Mesenchymal stem cell (in vitro differentiated cells and primary cell): ENCODE results near the gene SPSB3.

ENCODE experiments used
- DNase-seq: peaks from one replicate; pipeline ENCODE4 v3.0.0-alpha.2; 2013
- H2AFZ ChIP-seq: one replicate; pipeline ENCODE4 v1.6.1; 2013; ENCODE audit warnings: low read depth, mild to moderate bottlenecking, control low read depth, inconsistent platforms, low read length, moderate library complexity
- H2AK5ac ChIP-seq: 2 replicates; pipeline ENCODE4 v1.6.1; 2013; ENCODE audit warnings: low read length, moderate library complexity, mild to moderate bottlenecking, inconsistent platforms; ENCODE audit not compliant: severe bottlenecking
- H2BK120ac ChIP-seq: one replicate; pipeline ENCODE4 v1.6.1; 2013; ENCODE audit warnings: low read depth, mild to moderate bottlenecking, inconsistent platforms, low read length, moderate library complexity
- H2BK12ac ChIP-seq, 2 experiments: one replicate each; pipeline ENCODE4 v1.6.1; 2013; ENCODE audit warnings: inconsistent platforms in 2 of 2, low read length in 2 of 2, mild to moderate bottlenecking in 2 of 2, moderate library complexity in 2 of 2, control low read depth in 1 of 2
- H2BK15ac ChIP-seq: one replicate; pipeline ENCODE4 v1.6.1; 2013; ENCODE audit warnings: mild to moderate bottlenecking, low read depth, inconsistent platforms; ENCODE audit not compliant: poor library complexity, severe bottlenecking
- H2BK5ac ChIP-seq: 2 replicates; pipeline ENCODE4 v1.6.1; 2013; ENCODE audit warnings: low read depth, mild to moderate bottlenecking, low read length, control low read depth, inconsistent platforms; ENCODE audit not compliant: poor library complexity, severe bottlenecking
- H3K14ac ChIP-seq, 2 experiments: one replicate each; pipeline ENCODE4 v1.6.1; 2013; ENCODE audit warnings: inconsistent platforms in 2 of 2, low read length in 2 of 2, control low read depth in 1 of 2, mild to moderate bottlenecking in 1 of 2, moderate library complexity in 1 of 2
- H3K18ac ChIP-seq, 2 experiments: one replicate each; pipeline ENCODE4 v1.6.1; 2013; ENCODE audit warnings: inconsistent platforms in 2 of 2, low read length in 2 of 2, control low read depth in 1 of 2, low read depth in 1 of 2, mild to moderate bottlenecking in 1 of 2
- H3K23ac ChIP-seq, 2 experiments: one replicate each; pipeline ENCODE4 v1.6.1; 2013; ENCODE audit warnings: inconsistent platforms in 2 of 2, low read length in 2 of 2, mild to moderate bottlenecking in 2 of 2, moderate library complexity in 2 of 2, control low read depth in 1 of 2
- H3K27ac ChIP-seq: 2 replicates; pipeline ENCODE4 v1.5.1; 2013; ENCODE audit warnings: mild to moderate bottlenecking, moderate library complexity, low read length, control low read depth, inconsistent platforms; ENCODE audit not compliant: poor library complexity, severe bottlenecking
- H3K27me3 ChIP-seq, 2 experiments: 2 replicates each; pipeline versions ENCODE4 v1.6.1 to v1.7.0; 2013; ENCODE audit warnings: low read length in 2 of 2, mild to moderate bottlenecking in 2 of 2, moderate library complexity in 2 of 2, control low read depth in 1 of 2, inconsistent platforms in 1 of 2; ENCODE audit not compliant: control insufficient read depth in 1 of 2, insufficient read depth in 1 of 2
- H3K36me3 ChIP-seq, 2 experiments: 2 replicates each; pipeline versions ENCODE4 v1.6.1 to v1.7.0; 2013; ENCODE audit warnings: low read length in 2 of 2, control low read depth in 1 of 2, inconsistent platforms in 1 of 2, low read depth in 1 of 2, mild to moderate bottlenecking in 1 of 2; ENCODE audit not compliant: insufficient read depth in 2 of 2, control insufficient read depth in 1 of 2
- H3K4ac ChIP-seq, 2 experiments: one replicate each; pipeline ENCODE4 v1.6.1; 2013; ENCODE audit warnings: inconsistent platforms in 2 of 2, low read length in 2 of 2, mild to moderate bottlenecking in 2 of 2, moderate library complexity in 2 of 2, control low read depth in 1 of 2, low read depth in 1 of 2
- H3K4me1 ChIP-seq: 2 replicates; pipeline ENCODE4 v1.6.1; 2013; ENCODE audit warnings: low read depth, low read length, control low read depth; ENCODE audit not compliant: control insufficient read depth, insufficient read depth
- H3K4me2 ChIP-seq: 2 replicates; pipeline ENCODE4 v1.6.1; 2013; ENCODE audit warnings: low read length, mild to moderate bottlenecking, inconsistent platforms; ENCODE audit not compliant: poor library complexity, severe bottlenecking
- H3K4me3 ChIP-seq, 2 experiments: 2 replicates each; pipeline versions ENCODE4 v1.5.1 to v1.7.0; 2013; ENCODE audit warnings: low read length in 2 of 2, mild to moderate bottlenecking in 2 of 2, control low read depth in 1 of 2, low read depth in 1 of 2; ENCODE audit not compliant: insufficient read depth in 1 of 2
- H3K79me1 ChIP-seq: replicated peaks from 2 replicates; pipeline ENCODE4 v1.6.1; 2013; ENCODE audit warnings: mild to moderate bottlenecking, control low read depth, low read length, inconsistent platforms; ENCODE audit not compliant: poor library complexity, severe bottlenecking
- H3K9ac ChIP-seq: 2 replicates; pipeline ENCODE4 v1.7.0; 2013; ENCODE audit warnings: mild to moderate bottlenecking, low read length, moderate library complexity
- H3K9me3 ChIP-seq: 2 replicates; pipeline ENCODE4 v1.7.0; 2013; ENCODE audit warnings: mild to moderate bottlenecking, low read length; ENCODE audit not compliant: control insufficient read depth
- H4K8ac ChIP-seq: one replicate; pipeline ENCODE4 v1.6.1; 2013; ENCODE audit warnings: inconsistent platforms, mild to moderate bottlenecking, low read length, moderate library complexity
- H4K91ac ChIP-seq: one replicate; pipeline ENCODE4 v1.6.1; 2013; ENCODE audit warnings: mild to moderate bottlenecking, low read length, inconsistent platforms
- WGBS: methylation state at CpG from one replicate; pipeline ENCODE4 v1.1.7; 2013; ENCODE audit warnings: mixed read lengths; 5-methylcytosine and 5-hydroxymethylcytosine counted together

Gene SPSB3

DNA sequence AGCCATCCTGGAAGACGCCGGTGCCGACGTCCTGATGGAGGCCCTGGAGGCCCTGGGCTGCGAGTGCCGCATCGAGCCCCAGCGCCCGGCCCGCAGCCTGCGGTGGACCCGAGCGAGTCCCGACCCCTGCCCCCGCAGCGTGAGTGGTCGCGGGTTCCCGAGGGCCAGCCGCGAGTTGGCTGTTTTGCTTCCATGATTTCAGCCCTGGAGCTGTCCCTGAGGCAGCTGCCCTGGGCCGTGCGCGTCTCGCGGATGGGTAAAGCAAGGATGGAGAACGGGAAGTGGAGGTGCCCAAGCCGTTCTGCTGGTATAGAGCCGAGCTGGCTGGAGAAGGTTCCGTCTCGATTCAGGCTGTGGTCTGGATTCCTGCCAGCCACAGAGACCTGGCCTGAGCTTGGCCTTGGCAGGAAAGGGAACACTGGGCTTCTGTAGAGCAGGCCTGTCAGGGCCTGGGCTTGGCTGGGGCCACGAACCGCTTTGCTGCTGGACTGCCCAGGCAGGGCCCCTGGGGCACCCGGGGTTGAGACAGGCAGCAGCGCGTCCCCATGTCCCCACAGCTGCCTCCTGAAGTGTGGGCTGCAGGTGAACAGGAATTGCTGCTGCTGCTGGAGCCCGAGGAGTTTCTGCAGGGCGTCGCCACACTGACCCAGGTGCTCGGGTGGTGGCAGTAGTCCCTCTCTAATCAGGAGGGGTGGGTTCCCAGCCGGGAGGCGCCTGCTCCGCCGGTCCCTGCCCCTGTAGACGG, 8.5 kb downstream of the SPSB3 start:
- DNase-seq: peak; percentile 41
- peak overlapping the region; percentile 96 for H3K4me2 ChIP-seq
- peak overlapping the region; percentile 74 to 76 for H3K4ac ChIP-seq
- H2BK5ac ChIP-seq: peak overlapping the region; percentile 34
- peaks cover 26% of the 10 kb centered on the region for H3K79me1 ChIP-seq
- peak overlapping the region; percentile 41 for H3K27ac ChIP-seq
- H3K9ac ChIP-seq: peak overlapping the region; percentile 87
- no peak overlapping the region for H2BK12ac ChIP-seq
- H3K4me1 ChIP-seq: peaks cover 63% of the 10 kb centered on the region
- H2AFZ ChIP-seq: peak overlapping the region; percentile 47
- H3K36me3 ChIP-seq: peaks cover 34 to 63% of the 10 kb centered on the region in 2 experiments
- H3K27me3 ChIP-seq: no peaks in the 10 kb centered on the region
- 29% methylated on average over 45 of the region's 45 CpGs for WGBS
- H3K4me3 ChIP-seq: peak overlapping the region; percentile 87 to 92
- H2BK15ac ChIP-seq: no peak overlapping the region
- peak overlapping the region; percentile 31 for H4K8ac ChIP-seq
- H4K91ac ChIP-seq: peak overlapping the region; percentile 58
- no peak overlapping the region for H2AK5ac ChIP-seq
- peak overlapping the region in 1 of 2 experiments; percentile 99 for H3K23ac ChIP-seq
- H3K14ac ChIP-seq: peak overlapping the region in 1 of 2 experiments; percentile 2
- no peak overlapping the region for H2BK120ac ChIP-seq
- H3K18ac ChIP-seq: peak overlapping the region; percentile 63 to 98
- H3K9me3 ChIP-seq: no peaks in the 10 kb centered on the region

DNA sequence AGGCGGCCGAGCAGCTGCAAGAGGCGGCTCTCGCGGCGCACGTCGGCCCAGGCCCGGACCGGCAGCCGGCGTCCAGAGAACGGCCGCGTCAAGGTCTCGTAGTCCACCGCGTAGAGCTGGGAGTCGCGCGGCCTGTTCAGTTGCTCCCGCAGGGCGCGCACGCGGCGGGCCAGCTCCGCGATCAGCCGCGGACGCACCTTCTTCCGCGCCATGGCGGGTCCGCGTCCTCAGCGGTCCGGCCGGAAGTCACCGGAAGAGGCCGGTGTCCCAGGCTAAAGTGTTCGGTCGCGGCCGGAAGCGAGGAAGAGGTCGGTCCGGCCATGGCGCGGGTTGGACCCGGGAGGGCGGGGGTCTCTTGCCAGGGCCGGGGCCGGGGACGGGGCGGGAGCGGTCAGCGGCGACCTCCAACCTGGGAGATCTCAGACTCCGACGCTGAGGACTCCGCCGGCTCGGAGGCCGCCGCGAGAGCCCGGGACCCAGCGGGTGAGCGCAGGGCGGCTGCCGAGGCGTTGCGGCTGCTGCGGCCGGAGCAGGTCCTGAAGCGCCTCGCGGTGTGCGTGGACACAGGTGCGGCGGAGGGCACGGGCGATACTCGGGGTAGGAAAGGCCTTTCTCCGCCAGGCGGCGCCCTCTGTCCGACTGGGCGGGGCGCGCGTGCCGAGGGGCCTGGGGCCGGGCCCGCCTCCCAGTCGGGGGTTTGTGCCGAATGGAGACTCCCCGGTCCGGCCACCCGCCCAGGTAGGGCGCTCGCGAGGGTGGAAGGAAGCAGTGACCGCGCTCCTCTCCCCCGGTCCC, 9.3 kb downstream of the SPSB3 start, which contains the start of gene MRPS34:
TSS of gene MRPS34 (minus strand) at position 227 of the 795 bp plus-strand sequence. CDS start at position 212, 15 bp downstream.
- H2BK5ac ChIP-seq: peak within 1 kb of the TSS; percentile 66
- peaks cover 40 to 63% of the 10 kb centered on the region in 2 experiments for H3K36me3 ChIP-seq
- H2BK15ac ChIP-seq: peak within 1 kb of the TSS; percentile 63
- H3K23ac ChIP-seq: peak within 1 kb of the TSS in 1 of 2 experiments; percentile 99
- H4K91ac ChIP-seq: peak within 1 kb of the TSS; percentile 97
- H3K27me3 ChIP-seq: no peaks in the 10 kb centered on the region
- peak within 1 kb of the TSS; percentile 84 for H2AFZ ChIP-seq
- H3K79me1 ChIP-seq: peaks cover 26% of the 10 kb centered on the region
- peak within 1 kb of the TSS; percentile 87 to 92 for H3K4me3 ChIP-seq
- peak; percentile 85 for DNase-seq
- peak within 1 kb of the TSS; percentile 96 for H3K4me2 ChIP-seq
- peaks cover 55% of the 10 kb centered on the region for H3K4me1 ChIP-seq
- H3K27ac ChIP-seq: peak within 1 kb of the TSS; percentile 64
- H3K4ac ChIP-seq: peak within 1 kb of the TSS; percentile 79 to 95
- H2BK12ac ChIP-seq: peak within 1 kb of the TSS in 1 of 2 experiments; percentile 39
- 1% methylated on average over 66 of the region's 108 CpGs for WGBS
- H2BK120ac ChIP-seq: peak within 1 kb of the TSS; percentile 71
- H4K8ac ChIP-seq: peak within 1 kb of the TSS; percentile 97
- peak within 1 kb of the TSS in 1 of 2 experiments; percentile 99 for H3K14ac ChIP-seq
- peak within 1 kb of the TSS; percentile 94 to 98 for H3K18ac ChIP-seq
- no peaks in the 10 kb centered on the region for H3K9me3 ChIP-seq
- H2AK5ac ChIP-seq: no peak within 1 kb of the TSS
- peak within 1 kb of the TSS; percentile 87 for H3K9ac ChIP-seq

DNA sequence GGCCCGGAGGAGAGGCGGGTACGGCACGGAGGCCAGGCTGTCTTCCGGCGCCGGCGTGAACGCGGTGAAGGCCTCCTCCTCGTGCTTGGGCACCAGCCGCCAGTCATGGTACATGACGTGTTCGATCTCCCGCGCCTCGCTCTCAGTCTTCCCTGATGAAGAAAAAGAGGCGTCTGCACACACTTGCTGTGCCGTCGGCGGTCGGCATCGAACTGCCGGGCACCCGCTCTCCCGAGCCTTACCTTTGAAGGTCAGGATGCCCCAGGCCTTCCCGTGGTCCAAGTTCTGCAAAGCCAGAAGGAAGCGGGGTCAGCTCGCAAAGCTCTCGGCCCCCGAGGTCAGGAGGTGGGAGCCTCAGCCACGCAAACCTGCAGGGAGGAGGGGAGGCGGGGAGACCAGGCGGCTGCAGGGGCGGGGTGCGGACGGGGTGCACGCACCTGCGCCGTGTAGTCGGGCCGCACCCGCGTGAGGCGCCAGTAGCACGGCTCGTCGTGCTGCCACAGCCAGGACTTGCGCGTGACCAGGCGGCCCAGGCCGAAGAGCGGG, 9.9 kb downstream of the SPSB3 start, which contains the start of gene EME2:
TSS of gene EME2 (plus strand) at position 449 of the 546 bp plus-strand sequence. CDS start 418 bp downstream, outside the sequence.
- H4K91ac ChIP-seq: peak within 1 kb of the TSS; percentile 97
- peak; percentile 56 for DNase-seq
- H3K36me3 ChIP-seq: peaks cover 40 to 63% of the 10 kb centered on the region in 2 experiments
- H3K27ac ChIP-seq: peak within 1 kb of the TSS; percentile 64
- no peaks in the 10 kb centered on the region for H3K27me3 ChIP-seq
- H2BK120ac ChIP-seq: peak within 1 kb of the TSS; percentile 71
- peak within 1 kb of the TSS; percentile 87 to 92 for H3K4me3 ChIP-seq
- H3K9me3 ChIP-seq: no peaks in the 10 kb centered on the region
- H2AK5ac ChIP-seq: no peak within 1 kb of the TSS
- H3K4me2 ChIP-seq: peak within 1 kb of the TSS; percentile 96
- peak within 1 kb of the TSS in 1 of 2 experiments; percentile 99 for H3K14ac ChIP-seq
- peak within 1 kb of the TSS; percentile 87 for H3K9ac ChIP-seq
- H3K4me1 ChIP-seq: peaks cover 49% of the 10 kb centered on the region
- H3K4ac ChIP-seq: peak within 1 kb of the TSS; percentile 79 to 95
- peak within 1 kb of the TSS; percentile 66 for H2BK5ac ChIP-seq
- peak within 1 kb of the TSS; percentile 94 to 98 for H3K18ac ChIP-seq
- H3K79me1 ChIP-seq: peaks cover 28% of the 10 kb centered on the region
- peak within 1 kb of the TSS; percentile 63 for H2BK15ac ChIP-seq
- H3K23ac ChIP-seq: peak within 1 kb of the TSS in 1 of 2 experiments; percentile 99
- H2AFZ ChIP-seq: peak within 1 kb of the TSS; percentile 84
- H4K8ac ChIP-seq: peak within 1 kb of the TSS; percentile 97
- WGBS: 1% methylated on average over 52 of the region's 53 CpGs
- H2BK12ac ChIP-seq: peak within 1 kb of the TSS in 1 of 2 experiments; percentile 39
